Muscle layer of duodenum (tissue), 2 donors: Measurements from ENCODE around the gene HOXD3.

Experiments used
- H3K27ac ChIP-seq: one replicate; pipeline ENCODE4 v1.7.0; 2013; ENCODE audit warnings: mild to moderate bottlenecking, low read length
- H3K27me3 ChIP-seq: one replicate; pipeline ENCODE4 v1.7.0; 2013; ENCODE audit warnings: low read depth, mild to moderate bottlenecking, control low read depth, low read length
- H3K36me3 ChIP-seq, 2 donors: one replicate each; pipeline ENCODE4 v1.7.0; 2013; ENCODE audit warnings: low read length in 2 of 2, control low read depth in 1 of 2, mild to moderate bottlenecking in 1 of 2; ENCODE audit not compliant: insufficient read depth in 2 of 2, control insufficient read depth in 1 of 2
- H3K4me1 ChIP-seq, 2 donors: one replicate each; pipeline ENCODE4 v1.7.0; 2013; ENCODE audit warnings: low read length in 2 of 2, mild to moderate bottlenecking in 2 of 2, control low read depth in 1 of 2, moderate library complexity in 1 of 2; ENCODE audit not compliant: insufficient read depth in 2 of 2, control insufficient read depth in 1 of 2
- H3K4me3 ChIP-seq, 2 donors: one replicate each; pipeline ENCODE4 v1.7.0; 2013; ENCODE audit warnings: low read length in 2 of 2, low read depth in 1 of 2, mild to moderate bottlenecking in 1 of 2
- H3K9me3 ChIP-seq, 2 donors: one replicate each; pipeline ENCODE4 v1.7.0; 2013; ENCODE audit warnings: low read length in 2 of 2, control low read depth in 1 of 2, mild to moderate bottlenecking in 1 of 2; ENCODE audit not compliant: control insufficient read depth in 1 of 2
- donor health status: healthy.

HOXD3 gene

GRCh38 chr2:176129813-176130146, 27.3 kb upstream of the HOXD3 start:
- H3K4me1 ChIP-seq, result peaks cover 0 to 17% of the 10 kb centered on the region in 2 donors
- no peaks in the 10 kb centered on the region for H3K36me3 ChIP-seq
- H3K27me3 ChIP-seq, result peaks cover 82% of the 10 kb centered on the region
- H3K9me3 ChIP-seq, result no peaks in the 10 kb centered on the region
- H3K27ac ChIP-seq, result no peak overlapping the region
- peak overlapping the region in 1 of 2 donors; percentile 63 for H3K4me3 ChIP-seq

GRCh38 chr2:176130147-176130956, 26.8 kb upstream of the HOXD3 start:
- H3K27me3 ChIP-seq, result peaks cover 80% of the 10 kb centered on the region
- H3K36me3 ChIP-seq, result no peaks in the 10 kb centered on the region
- peaks cover 0 to 1% of the 10 kb centered on the region in 2 donors for H3K9me3 ChIP-seq
- peaks cover 0 to 17% of the 10 kb centered on the region in 2 donors for H3K4me1 ChIP-seq
- H3K4me3 ChIP-seq, result peak overlapping the region; percentile 13 to 63
- H3K27ac ChIP-seq, result no peak overlapping the region

GRCh38 chr2:176130957-176131847, 25.9 kb upstream of the HOXD3 start:
- Histone ChIP-seq H3K36me3 (no peaks in the 10 kb centered on the region), H3K27me3 (peaks cover 80% of the 10 kb centered on the region), H3K4me1 (peaks cover 0 to 17% of the 10 kb centered on the region in 2 donors), H3K4me3 (peak overlapping the region; percentile 13 to 63), H3K27ac (no peak overlapping the region), H3K9me3 (peaks cover 0 to 5% of the 10 kb centered on the region in 2 donors)

- Histone ChIP-seq H3K4me1 (peaks cover 0 to 20% of the 10 kb centered on the region in 2 donors), H3K27ac (no peak overlapping the region), H3K36me3 (no peaks in the 10 kb centered on the region), H3K9me3 (peaks cover 0 to 5% of the 10 kb centered on the region in 2 donors), H3K27me3 (peaks cover 80% of the 10 kb centered on the region), H3K4me3 (no peak overlapping the region)
Measured at GRCh38 chr2:176131848-176132158, 25.3 kb upstream of the HOXD3 start.

- peaks cover 0 to 23% of the 10 kb centered on the region in 2 donors for H3K4me1 ChIP-seq
- H3K4me3 ChIP-seq, result peak overlapping the region; percentile 27 to 63
- H3K9me3 ChIP-seq, result peaks cover 0 to 5% of the 10 kb centered on the region in 2 donors
- H3K27me3 ChIP-seq, result peaks cover 81% of the 10 kb centered on the region
- peak overlapping the region; percentile 1 for H3K27ac ChIP-seq
- H3K36me3 ChIP-seq, result no peaks in the 10 kb centered on the region
Measured at GRCh38 chr2:176132205-176133171, 24.6 kb upstream of the HOXD3 start.

GRCh38 chr2:176133389-176133788, 23.7 kb upstream of the HOXD3 start:
- peaks cover 81% of the 10 kb centered on the region for H3K27me3 ChIP-seq
- peaks cover 0 to 23% of the 10 kb centered on the region in 2 donors for H3K4me1 ChIP-seq

GRCh38 chr2:176134035-176134434, 23.1 kb upstream of the HOXD3 start:
- Histone ChIP-seq H3K27me3 (peaks cover 81% of the 10 kb centered on the region), H3K4me1 (peaks cover 0 to 17% of the 10 kb centered on the region in 2 donors)

More at GRCh38 chr2:176133389-176133788, 23.7 kb upstream of the HOXD3 start:
- H3K27ac ChIP-seq, result no peak overlapping the region
- H3K4me3 ChIP-seq, result no peak overlapping the region
- no peaks in the 10 kb centered on the region for H3K36me3 ChIP-seq
- H3K9me3 ChIP-seq, result peaks cover 0 to 5% of the 10 kb centered on the region in 2 donors

GRCh38 chr2:176135035-176135440, 22.1 kb upstream of the HOXD3 start:
- Histone ChIP-seq H3K4me1 (peaks cover 0 to 14% of the 10 kb centered on the region in 2 donors), H3K27me3 (peaks cover 86% of the 10 kb centered on the region), H3K36me3 (no peaks in the 10 kb centered on the region), H3K4me3 (no peak overlapping the region), H3K9me3 (peaks cover 0 to 5% of the 10 kb centered on the region in 2 donors), H3K27ac (no peak overlapping the region)

More at GRCh38 chr2:176134035-176134434, 23.1 kb upstream of the HOXD3 start:
- Histone ChIP-seq H3K4me3 (no peak overlapping the region), H3K9me3 (peaks cover 0 to 5% of the 10 kb centered on the region in 2 donors), H3K27ac (no peak overlapping the region), H3K36me3 (no peaks in the 10 kb centered on the region)

- no peak overlapping the region for H3K27ac ChIP-seq
- peak overlapping the region; percentile 51 to 61 for H3K4me3 ChIP-seq
- no peaks in the 10 kb centered on the region for H3K36me3 ChIP-seq
- peaks cover 0 to 19% of the 10 kb centered on the region in 2 donors for H3K4me1 ChIP-seq
- H3K27me3 ChIP-seq, result peaks cover 86% of the 10 kb centered on the region
- peaks cover 0 to 5% of the 10 kb centered on the region in 2 donors for H3K9me3 ChIP-seq
Measured at GRCh38 chr2:176136374-176137251, 20.5 kb upstream of the HOXD3 start.

GRCh38 chr2:176137252-176137580, 19.9 kb upstream of the HOXD3 start:
- Histone ChIP-seq H3K36me3 (no peaks in the 10 kb centered on the region), H3K27ac (no peak overlapping the region), H3K4me3 (peak overlapping the region in 1 of 2 donors; percentile 33), H3K4me1 (peaks cover 0 to 19% of the 10 kb centered on the region in 2 donors), H3K27me3 (peaks cover 83% of the 10 kb centered on the region), H3K9me3 (peaks cover 0 to 5% of the 10 kb centered on the region in 2 donors)
